Hematopoietic multipotent progenitor cell treated with erythropoietin and hydrocortisone succinate and interleukin-3 and kit ligand, for 17 days (in vitro differentiated cells): Measurements from ENCODE around the gene C11orf21.
"Not testable (repeated sequence)": the region's sequence is repeated elsewhere in the genome, so short reads cannot be mapped to it uniquely, and the experiment has no call there.

Source experiments
- DNase-seq: peaks from one replicate; pipeline ENCODE4 v3.0.0-alpha.2; 2015; ENCODE audit warnings: low spot score

Gene C11orf21

DNA sequence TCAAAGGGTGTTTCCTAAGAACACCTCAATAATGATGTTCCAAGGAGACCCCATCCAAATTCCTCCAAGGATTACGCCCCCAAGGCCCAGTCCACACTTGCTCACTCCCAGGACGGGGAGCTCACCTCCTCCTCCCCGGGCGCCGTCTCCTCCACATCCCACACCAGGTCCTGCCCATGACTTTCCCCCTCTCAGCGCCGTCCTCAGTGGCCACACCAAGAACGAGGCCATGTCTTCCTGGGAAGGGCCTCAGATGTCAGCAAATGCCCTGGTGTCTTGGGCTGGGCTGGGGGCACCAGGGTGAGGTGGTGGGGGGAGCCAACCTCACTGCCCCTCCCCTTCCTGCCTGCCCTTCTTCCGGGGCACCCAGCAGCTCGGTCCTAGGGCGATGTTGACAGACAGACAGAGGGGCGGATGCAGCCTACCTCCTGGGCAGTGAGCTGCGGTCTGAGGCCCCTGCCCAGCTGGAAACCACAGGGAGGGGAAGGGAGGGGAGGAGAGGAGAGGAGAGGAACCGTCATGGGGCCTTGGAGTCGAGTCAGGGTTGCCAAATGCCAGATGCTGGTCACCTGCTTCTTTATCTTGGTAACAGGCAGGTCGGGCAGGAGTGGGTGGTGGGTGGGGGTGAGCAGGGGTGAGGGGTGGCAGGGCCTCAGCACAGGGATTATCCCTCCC, at the start of gene C11orf21, which contains the start of gene TSPAN32:
TSS of gene C11orf21 (minus strand) at position 288 of the 675 bp plus-strand sequence. CDS start at position 178, 110 bp downstream.
TSS of gene TSPAN32 (plus strand) at position 383 of the 675 bp plus-strand sequence. CDS start at position 520, 137 bp downstream.
- peak; percentile 57 for DNase-seq

DNA sequence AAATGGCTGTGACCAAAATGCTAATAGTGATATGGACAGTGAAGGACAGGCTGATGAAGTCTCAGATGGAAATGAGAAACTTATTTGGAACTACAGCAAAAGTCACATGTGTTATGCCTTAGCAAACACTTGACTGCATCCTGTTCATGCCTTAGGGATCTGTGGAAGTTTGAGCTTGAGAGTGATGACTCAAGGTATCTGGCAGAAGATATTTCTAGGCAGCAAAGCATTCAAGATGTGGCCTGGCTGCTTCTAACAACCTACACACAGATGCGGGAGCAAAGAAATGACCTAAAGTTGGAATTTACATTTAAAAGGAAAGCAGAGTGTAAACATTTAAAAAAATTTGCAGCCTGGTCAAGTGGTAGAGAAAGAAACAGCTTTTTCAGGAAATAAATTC, 47.3 kb upstream of the C11orf21 start:
- no peak for DNase-seq

DNA sequence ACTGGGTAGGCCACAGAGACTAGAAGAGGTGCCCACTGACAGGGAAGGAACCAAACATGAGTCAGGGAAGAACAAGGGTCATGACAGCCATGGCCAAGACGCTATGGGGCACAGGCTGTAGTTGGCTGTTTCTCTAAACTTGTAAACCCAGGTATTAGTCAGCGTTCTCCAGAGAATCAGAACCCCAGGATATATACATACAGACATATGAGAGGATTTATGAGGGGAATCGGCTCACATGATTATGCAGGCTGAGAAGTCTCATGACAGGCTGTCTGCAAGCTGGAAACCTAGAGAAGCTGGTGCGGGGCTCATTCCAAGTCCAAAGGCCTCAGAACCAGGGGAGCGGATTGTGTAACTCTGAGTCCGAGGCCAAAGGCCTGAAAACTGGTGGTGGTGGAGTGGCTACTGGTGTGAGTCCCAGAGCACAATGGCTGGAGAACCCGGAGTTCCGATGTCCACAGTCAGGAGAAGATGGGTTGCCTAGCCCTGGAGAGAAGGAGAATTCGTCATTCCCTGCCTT, 45.7 kb upstream of the C11orf21 start:
- no peak for DNase-seq

DNA sequence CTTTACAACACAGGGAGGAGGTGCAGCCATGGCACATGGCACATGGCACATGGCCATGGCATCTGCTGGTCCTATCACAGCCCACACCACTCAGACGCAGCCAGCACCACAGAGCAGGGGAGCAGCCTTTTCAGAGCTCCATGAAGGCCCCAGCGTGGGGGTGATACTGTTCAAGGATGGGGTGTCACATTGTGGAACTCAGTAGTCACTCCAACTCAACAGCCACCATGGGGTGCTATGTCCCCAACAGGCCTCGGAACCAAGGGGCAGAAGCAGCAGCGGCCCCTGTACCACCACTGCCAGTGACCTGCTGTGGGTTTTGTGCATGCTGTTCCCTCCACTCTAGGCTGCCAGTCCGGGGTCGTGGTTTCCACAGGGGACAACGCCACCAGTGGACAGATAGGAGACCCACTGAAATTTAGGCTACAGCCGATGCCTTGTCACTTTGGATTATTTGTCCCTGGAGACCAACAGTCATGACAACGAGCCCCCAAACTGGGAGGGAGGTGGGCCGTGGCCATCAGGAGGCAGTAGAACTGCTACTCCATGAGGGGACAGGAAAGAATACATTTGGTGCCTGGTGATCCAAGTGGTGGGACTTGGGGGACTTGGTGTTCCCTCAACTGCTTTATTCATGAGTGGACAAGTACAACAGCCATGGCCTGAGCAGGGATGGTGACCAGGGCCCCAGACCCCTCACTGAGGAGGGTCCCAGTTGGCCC, 45.0 kb upstream of the C11orf21 start:
- no peak for DNase-seq

DNA sequence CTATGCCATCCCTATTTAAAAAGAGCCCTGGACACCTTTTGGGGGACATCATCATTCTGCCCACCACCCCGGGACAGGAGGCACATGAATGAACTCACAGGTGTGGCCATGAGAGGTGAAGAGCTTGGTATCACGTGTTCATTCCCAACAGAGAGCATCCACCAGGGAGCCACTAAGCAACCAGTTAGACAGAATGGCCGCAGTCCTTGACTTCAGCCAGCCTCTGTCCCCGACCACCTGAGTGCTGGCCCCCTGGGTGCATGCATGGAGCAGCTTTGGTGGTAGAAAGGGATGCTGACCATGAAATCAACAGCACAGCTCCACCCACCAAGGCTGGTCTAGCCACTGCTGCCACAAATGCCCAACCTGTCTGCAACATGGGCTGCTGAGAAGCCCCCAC, 44.3 kb upstream of the C11orf21 start:
- DNase-seq, result no peak

DNA sequence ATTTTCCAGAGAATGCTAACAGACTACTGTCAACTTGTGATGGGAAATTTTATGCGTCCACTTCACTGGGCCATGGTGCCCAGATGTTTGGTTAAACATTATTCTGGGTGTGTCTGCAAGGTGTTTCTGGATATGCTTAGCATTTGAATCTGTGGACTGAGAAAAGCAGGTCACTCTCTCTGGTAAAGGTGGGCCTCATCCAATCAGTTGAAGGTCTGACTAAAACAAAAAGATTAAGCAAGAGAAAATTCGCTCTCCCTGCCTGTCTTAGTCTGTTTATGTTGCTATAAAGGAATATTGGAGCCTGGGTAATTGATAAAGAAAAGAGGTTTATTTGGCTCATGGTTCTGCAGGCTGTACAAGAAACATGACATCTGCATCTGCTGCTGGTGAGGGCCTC, 43.3 kb upstream of the C11orf21 start:
- DNase-seq, result no peak

DNA sequence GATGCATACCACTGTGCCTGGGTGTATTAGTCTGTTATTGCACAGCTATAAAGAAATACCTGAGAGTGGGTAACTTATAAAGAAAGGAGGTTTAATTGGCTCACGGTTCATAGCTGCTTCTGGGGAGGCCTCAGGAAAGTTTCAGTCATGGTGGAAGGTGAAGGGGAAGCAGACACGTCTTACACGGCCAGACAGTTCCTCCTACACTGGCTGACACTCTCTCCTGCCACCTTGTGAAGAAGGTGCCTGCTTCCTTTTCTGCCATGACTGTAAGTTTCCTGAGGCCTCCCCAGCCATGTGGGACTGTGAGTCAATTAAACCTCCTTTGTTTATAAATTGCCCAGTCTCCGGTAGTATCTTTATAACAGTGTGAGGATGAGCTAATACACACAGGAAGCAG, 41.8 kb upstream of the C11orf21 start:
- no peak for DNase-seq

DNA sequence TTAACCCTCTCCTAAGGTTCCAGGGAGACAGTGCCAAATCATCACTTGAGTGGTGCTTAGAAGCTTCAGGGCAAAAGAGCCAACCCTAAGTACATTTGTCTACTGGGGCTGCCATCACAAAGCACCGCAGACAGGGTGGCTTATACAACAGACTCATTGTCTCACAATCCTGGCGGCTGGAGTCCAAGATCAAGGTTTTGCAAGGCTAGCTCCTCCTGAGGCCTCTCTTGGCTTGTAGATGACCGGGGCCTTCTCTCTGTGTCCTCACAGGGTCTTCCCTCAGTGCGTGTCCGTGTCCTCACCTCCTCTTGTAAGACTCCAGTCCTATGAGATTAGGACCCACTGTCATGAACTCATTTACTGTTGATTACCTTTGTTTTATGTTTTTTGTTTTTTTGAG, 41.3 kb upstream of the C11orf21 start:
- no peak for DNase-seq

DNA sequence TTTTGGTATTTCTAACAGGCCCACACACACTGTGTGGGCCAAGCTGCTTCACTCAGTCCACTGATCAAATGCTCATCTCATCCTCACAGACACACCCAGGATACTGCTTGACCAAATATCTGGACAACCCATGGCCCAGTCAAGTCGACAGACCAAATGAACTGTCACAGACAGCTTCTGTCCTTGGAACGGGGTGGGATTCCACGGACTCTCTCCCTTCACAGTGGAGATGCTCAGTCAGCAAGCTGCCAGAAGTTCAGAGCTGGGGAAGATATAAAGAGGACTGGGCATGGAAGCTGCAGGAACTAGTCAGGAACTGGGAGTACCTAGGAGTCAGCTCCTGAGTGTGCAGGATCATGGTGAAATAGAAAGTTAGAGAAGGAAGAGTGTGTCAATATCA, 40.8 kb upstream of the C11orf21 start:
- DNase-seq, result no peak

DNA sequence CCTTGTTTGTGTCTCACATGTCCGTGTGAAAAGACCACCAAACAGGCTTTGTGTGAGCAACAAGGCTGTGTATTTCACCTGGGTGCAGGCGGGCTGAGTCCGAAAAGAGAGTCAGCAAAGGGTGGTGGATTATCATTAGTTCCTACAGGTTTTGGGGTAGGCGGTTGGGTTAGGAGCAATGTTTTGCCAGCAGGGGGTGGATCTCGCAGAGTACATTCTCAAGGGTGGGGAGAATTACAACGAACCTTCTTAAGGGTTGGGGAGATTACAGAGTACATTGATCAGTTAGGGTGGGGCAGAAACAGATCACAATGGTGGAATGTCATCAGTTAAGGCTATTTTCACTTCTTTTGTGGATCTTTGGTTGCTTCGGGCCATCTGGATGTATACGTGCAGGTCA, 37.0 kb upstream of the C11orf21 start:
- not testable (repeated sequence) for DNase-seq

DNA sequence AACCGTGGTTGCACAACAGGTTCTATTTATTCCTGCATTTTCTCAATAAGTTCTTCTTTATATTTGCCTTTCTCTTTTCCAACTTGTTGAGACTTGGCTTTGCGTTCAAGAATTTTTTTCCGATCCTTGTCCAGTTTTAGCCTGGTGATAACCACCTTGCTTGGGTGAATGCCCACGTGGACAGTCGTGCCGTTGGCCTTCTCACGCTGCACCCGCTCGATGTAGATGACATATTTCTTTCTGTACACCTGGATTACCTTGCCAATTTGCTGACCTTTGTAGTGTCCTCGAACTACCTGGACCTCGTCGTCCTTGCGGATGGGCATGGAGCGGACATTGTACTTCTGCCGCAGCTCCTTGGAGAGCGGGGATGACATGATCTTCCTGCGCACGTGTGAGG, 33.6 kb upstream of the C11orf21 start:
- DNase-seq, result not testable (repeated sequence)

DNA sequence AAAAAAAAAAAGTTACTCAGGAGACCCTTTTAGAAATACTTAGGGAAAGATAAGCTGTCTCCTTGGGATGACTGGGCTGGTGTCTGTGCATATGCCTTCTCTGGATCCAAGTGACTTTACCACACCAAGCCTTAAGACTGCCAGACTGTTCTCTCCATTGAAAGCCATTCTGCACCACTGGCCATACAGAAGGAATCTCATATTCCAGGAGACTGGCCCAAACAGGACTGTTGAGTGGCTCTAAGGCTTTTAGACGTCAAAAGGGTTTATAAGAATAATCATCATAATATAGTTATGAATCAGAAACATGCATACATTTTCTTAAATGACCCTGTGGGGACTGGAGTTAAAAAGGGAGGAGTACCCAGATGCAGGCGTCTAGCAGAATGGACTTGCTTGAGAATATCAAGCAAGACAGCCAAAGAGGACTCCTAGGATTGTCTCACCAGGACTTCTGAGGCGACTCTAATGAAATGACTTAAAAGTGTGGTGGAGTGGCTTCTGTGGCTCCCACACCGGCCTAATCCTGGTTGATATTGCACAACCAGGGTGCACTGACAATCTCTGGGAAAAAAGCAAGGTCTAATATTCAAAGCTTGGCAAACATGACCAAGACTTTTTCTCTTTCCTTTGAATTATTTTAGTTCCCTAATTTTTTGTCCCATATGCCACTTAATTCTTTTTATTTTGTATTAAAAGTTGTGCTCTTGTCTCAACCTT, 31.9 kb upstream of the C11orf21 start:
- DNase-seq, result not testable (repeated sequence)

DNA sequence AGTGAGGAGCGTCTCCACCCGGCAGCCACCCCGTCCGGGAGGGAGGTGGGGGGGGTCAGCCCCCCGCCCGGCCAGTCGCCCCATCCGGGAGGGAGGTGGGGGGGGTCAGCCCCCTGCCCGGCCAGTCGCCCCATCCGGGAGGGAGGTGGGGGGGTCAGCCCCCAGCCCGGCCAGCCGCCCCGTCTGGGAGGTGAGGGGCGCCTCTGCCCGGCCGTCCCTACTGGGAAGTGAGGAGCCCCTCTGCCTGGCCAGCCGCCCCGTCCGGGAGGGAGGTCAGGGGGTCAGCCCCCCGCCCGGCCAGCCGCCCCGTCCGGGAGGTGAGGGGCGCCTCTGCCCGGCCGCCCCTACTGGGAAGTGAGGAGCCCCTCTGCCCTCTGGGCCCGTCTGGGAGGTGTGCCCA, 30.9 kb upstream of the C11orf21 start:
- DNase-seq, result not testable (repeated sequence)

DNA sequence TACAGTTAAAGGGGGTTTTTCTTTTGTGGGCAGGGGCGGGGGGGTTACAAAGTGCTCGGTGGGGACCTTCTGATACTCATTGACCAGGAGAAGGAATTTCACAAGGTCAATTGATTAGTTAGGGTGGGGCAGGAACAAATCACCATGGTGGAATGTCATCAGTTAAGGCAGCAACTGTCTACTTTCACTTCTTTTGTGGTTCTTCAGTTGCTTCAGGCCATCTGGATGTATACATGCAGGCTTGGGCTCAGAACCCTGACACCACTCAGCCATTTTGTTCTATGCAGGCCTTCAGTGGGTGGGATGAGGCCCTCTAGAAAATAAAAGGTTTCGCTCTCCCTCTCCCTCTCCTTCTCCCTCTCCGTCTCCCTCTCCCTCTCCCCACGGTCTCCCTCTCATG, 29.7 kb upstream of the C11orf21 start:
- no peak for DNase-seq

DNA sequence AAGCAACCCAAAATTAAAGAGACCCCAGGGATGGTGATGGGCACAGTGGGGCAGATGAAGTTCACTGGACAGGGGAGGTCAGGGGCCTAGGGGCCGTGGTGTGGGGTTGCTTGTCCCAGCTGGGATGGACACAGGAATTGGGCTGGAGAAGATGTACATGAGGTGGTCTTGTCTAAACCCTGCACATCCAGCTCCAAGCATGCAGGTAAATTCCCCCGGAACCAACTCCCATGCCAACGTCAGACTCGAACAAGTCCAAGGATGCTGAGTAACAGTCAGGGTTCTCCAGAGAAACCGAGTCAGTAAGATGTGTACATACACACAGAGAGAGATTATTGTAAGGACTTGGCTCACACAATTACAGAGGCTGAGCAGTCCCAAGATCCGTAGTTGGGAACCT, 29.0 kb upstream of the C11orf21 start:
- no peak for DNase-seq

DNA sequence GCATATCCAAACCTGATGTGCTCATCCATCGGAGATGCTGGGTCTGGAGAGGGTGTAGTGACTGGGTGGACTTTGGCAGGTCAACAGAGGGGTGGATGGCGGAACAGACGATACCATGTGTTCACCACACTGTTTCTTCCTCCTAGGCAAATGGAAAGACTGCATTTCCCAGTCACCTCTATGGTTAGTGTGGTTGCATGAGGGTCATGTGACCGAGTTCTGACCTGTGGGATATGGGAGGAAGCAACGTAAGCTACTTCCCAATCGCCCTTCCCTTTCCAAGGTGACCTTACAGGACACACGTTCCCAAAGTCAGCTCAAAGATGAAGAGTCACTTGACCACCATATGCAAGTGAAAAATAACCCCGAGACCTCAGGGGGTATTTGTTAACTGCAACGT, 27.8 kb upstream of the C11orf21 start:
- DNase-seq, result no peak

DNA sequence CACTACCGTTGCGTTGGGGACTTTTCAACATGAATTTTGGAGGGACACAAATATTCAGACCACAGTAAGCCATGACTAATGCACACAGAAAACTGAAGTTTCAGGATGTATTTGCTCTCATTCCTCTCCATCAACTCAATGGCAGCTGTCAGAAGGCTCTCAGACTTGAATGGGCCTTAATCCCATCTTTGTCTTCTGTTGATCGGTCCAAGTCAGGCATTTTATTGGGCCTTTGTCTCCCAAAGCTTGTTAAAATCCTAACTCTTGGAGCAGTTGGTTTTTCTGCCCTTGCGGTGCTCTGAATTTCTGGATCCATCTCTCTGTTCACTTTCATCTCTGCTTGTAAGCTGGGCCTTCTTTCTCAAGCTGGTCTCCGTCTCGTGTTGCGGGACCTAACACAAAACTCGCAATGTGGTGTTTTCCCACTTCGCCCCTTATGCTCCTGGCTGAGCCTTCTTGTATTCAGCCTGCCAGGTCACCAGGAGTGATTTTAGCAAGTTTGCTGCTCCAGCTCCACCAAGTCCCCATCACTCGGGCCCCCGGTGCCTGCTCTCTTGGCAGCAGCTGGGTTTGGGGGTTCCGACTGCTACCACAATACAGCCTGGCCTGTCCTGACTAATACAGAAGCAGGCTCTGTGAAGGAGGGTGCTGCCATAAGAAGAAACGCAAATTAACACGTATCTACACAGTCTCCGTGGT, 27.1 kb upstream of the C11orf21 start:
- DNase-seq, result no peak

DNA sequence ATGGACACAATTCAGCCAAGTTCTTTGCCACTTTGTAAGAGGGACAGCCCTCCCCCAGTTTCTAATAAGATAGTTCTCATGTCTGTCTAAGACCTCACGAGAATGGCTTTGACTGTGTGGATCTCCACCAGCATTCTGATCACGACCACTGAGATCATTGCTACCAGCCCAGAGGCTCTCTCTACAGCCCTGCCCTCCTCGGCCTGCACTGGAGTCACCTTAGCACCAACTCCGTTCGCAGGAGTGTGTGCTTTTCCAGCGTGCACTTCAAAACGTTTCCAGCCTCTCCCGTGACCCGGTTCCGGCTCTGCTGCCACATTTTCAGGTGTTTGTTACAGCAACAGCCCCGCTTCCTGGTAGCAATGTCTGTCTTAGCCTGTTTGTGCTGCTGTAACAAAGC, 26.3 kb upstream of the C11orf21 start:
- no peak for DNase-seq

DNA sequence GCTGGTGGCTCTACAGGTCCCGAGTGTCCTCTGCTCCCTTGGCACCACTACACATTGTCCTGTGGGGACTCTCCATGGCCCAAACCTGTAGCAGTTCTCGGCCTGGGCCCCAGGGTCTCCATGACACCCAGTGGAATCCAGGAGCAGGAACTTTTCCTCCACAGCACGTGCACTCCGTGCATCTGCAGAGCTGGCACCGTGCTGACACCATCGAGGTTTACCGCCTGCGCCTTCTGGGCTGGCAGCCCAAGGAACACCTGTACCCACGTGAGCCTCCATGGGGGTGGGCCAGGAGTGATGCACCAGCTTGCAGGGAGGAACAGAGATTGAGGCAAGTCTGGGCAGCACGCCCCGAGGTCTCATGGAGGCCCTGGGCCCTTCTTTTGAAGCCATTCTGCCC, 25.3 kb upstream of the C11orf21 start:
- no peak for DNase-seq

DNA sequence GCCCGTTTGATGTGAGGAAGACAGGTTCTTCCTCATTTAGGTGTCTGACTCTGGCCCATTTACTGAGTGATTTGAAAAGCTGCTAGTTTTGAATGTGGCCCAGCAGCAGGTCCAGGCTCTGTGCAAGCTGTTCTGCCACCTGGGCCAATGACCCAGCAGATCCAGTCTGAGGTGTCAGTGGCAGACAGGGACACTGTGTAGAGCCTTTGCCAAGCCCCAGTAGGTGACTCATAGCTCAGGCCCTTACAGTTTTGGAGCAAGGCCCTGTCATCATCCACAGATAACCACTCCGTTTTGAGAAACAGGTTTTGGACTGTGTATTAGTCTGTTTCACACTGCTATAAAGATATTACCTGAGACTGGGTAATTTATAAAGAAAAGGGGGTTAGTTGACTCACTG, 24.0 kb upstream of the C11orf21 start:
- DNase-seq, result no peak

DNA sequence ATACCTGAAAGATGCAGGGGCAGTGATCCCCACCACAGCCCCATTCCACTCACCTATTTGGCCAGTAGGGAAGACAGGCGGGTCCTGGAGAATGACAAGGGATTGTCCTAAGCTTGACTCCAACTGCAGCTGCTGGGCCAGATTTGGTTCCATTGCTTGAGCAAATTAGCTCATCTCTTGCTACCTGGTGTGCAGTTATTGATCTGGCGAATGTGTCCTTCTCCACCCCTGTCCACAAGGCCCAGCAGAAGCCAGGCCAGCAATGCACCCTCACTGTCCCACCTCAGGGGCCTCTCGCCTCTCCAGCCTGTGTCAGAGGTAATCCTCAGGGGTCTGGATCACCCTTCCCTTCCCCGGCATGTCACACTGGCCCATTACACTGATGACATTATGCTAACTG, 23.4 kb upstream of the C11orf21 start:
- DNase-seq, result no peak

DNA sequence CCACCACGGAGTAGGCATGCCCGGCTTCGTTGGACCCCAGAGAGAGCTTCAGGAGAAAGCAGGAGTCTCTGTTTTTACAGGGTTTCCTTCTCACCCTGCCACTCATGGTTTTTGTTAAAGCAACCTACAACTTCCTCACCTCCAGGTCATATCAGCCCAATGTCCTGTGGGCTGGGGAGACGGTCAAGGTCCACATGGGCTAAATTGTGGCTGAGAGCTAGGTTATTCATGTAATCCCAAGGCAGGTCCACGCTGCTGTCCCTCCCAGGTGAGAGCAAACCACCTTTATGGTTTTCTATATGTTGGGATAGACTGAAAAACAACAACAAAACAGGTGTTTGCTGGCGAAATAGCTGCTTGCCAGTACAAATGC, 19.6 kb upstream of the C11orf21 start:
- no peak for DNase-seq
